ENCODE measurements around the gene RBM20. TPM values are rescaled to one million over a fixed set of nuclear protein-coding genes. Genes with fewer than 3 reads are reported as not detected.

RBM20 gene
- total RNA-seq, 1 experiment from 2014 or later = 0.17 TPM

DNA sequence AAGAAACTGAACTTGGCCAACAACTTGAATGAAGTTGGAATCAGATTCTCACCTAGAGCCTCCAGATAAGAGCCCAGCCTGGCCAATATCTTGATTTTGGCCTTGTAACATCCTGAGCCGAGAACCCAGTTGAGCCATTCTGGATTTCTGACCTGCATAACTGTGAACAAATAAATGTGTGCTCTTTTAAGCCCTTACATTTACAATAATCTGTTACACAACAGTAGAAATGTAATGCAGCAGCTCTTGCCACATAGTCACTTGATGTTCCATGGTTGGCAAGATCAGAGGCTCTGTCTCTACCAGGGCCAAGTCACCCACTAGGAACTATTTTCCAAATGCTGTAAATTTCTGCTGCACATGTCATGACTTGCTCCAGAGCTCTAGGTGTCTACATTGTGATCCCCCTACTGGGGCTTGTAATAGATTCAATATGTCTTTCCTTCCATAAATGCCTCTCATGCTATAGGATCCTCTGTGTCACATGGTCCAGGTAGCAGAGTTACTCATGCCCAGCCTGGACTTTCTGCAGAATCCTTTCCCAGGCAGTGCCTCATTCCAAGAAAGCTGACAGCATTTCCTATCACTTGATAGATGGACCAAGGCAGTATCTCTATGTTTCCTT is 11.4 kb upstream of the RBM20 start:
- Histone ChIP-seq H2BK120ac (ENCODE audit: low read depth, low read length, poor library complexity, severe bottlenecking) (no peak overlapping the region), H3K9me3 (ENCODE audit: control insufficient read depth, low read depth, low read length) (no peaks in the 10 kb centered on the region), H4K5ac (ENCODE audit: insufficient read length, low read depth, low read length) (no peak overlapping the region), H2AK5ac (ENCODE audit: insufficient read length, low read length) (no peak overlapping the region), H2BK5ac (ENCODE audit: insufficient read length, low read length) (no peak overlapping the region), H3K23me2 (ENCODE audit: insufficient read length, low read depth, low read length, poor library complexity, severe bottlenecking) (no peaks in the 10 kb centered on the region), H2BK15ac (ENCODE audit: low read depth, low read length) (no peak overlapping the region), H3K18ac (ENCODE audit: insufficient read length, low read depth, low read length) (no peak overlapping the region), H3K27ac (ENCODE audit: insufficient read length, low read depth, low read length) (no peak overlapping the region), H3K14ac (ENCODE audit: insufficient read depth, low read length) (no peak overlapping the region), H2AFZ (ENCODE audit: low read length) (no peak overlapping the region), H3K79me2 (ENCODE audit: insufficient read depth, low read length) (no peaks in the 10 kb centered on the region; the same call in 1 of the 2 replicates), H4K91ac (ENCODE audit: insufficient read length, low read depth, low read length) (no peak overlapping the region), H3K4me1 (ENCODE audit: insufficient read depth, low read length) (peaks cover 4% of the 10 kb centered on the region; the same call in 1 of the 2 replicates), H2BK12ac (ENCODE audit: insufficient read length, low read depth, low read length) (no peak overlapping the region), H4K8ac (replicated peaks; ENCODE audit: insufficient read length, low read depth, low read length) (no peak overlapping the region), H3T11ph (ENCODE audit: low read length) (no peak overlapping the region), H3K23ac (ENCODE audit: insufficient read length, low read depth, low read length) (no peak overlapping the region), H3K9ac (ENCODE audit: extremely low read depth, insufficient read length, low read length) (no peak overlapping the region), H3K27me3 (ENCODE audit: insufficient read depth, low read length) (no peaks in the 10 kb centered on the region), H3K56ac (ENCODE audit: insufficient read length, low read depth, low read length) (no peak overlapping the region), H3K79me1 (ENCODE audit: insufficient read depth, low read depth, low read length, poor library complexity, severe bottlenecking) (no peaks in the 10 kb centered on the region), H3K4me2 (ENCODE audit: insufficient read depth, insufficient read length, low read length) (no peak overlapping the region), H2BK20ac (ENCODE audit: low read depth, low read length, poor library complexity, severe bottlenecking) (no peak overlapping the region), H3K4ac (ENCODE audit: low read depth, low read length) (no peak overlapping the region), H4K20me1 (ENCODE audit: control insufficient read depth, insufficient read depth, insufficient read length) (no peaks in the 10 kb centered on the region)
- Mint-ChIP-seq H3K27ac (no peak overlapping the region), H3K4me3 (no peak overlapping the region), H3K27me3 (ENCODE audit: low read depth) (no peaks in the 10 kb centered on the region), H3K4me1 (peaks cover 31 to 34% of the 10 kb centered on the region in 2 experiments), H3K9me3 (no peaks in the 10 kb centered on the region; a peak in 1 of 5 replicates), H3K36me3 (ENCODE audit: insufficient read depth in 1 of 3, low read depth in 3 of 3) (no peaks in the 10 kb centered on the region; a peak in 1 of 7 replicates)
- no CpG with 5 or more reads among the region's 1 CpG for WGBS (ENCODE audit: extremely low coverage, insufficient read length, low lambda C conversion rate)
- TF ChIP-seq, protein P1, sequence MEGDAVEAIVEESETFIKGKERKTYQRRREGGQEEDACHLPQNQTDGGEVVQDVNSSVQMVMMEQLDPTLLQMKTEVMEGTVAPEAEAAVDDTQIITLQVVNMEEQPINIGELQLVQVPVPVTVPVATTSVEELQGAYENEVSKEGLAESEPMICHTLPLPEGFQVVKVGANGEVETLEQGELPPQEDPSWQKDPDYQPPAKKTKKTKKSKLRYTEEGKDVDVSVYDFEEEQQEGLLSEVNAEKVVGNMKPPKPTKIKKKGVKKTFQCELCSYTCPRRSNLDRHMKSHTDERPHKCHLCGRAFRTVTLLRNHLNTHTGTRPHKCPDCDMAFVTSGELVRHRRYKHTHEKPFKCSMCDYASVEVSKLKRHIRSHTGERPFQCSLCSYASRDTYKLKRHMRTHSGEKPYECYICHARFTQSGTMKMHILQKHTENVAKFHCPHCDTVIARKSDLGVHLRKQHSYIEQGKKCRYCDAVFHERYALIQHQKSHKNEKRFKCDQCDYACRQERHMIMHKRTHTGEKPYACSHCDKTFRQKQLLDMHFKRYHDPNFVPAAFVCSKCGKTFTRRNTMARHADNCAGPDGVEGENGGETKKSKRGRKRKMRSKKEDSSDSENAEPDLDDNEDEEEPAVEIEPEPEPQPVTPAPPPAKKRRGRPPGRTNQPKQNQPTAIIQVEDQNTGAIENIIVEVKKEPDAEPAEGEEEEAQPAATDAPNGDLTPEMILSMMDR (conservative IDR thresholded peaks at IDR 0.05) = no peak
- DNase-seq = no peak
